Osteoblast (primary cell): ENCODE data around the gene STX18. TPM values are rescaled to one million over a fixed set of nuclear protein-coding genes. Genes with fewer than 3 reads are reported as not detected.
A peak's percentile ranks its signal among the peaks of the same experiment; 100 is the strongest.

Source experiments
- DNase-seq: peaks from one replicate; pipeline ENCODE4 v3.0.0; 2011; ENCODE audit warnings: low spot score, mixed read lengths; ENCODE audit not compliant: insufficient read length; ENCODE audit errors: missing footprints
- H2AFZ ChIP-seq: 2 replicates; pipeline ENCODE4 v1.6.0; 2011; ENCODE audit warnings: mild to moderate bottlenecking, low read length
- H3K27ac ChIP-seq: 2 replicates; pipeline ENCODE4 v1.5.1; 2011; ENCODE audit warnings: mild to moderate bottlenecking, low read depth, low read length, moderate library complexity
- H3K27me3 ChIP-seq: 2 replicates; pipeline ENCODE4 v1.6.0; 2012; ENCODE audit warnings: mild to moderate bottlenecking, control low read depth, inconsistent platforms, low read length, moderate library complexity; ENCODE audit not compliant: insufficient read depth
- H3K36me3 ChIP-seq: 2 replicates; pipeline ENCODE4 v1.5.1; 2011; ENCODE audit warnings: mild to moderate bottlenecking, low read length, control low read depth, moderate library complexity; ENCODE audit not compliant: insufficient read depth
- H3K4me1 ChIP-seq: 2 replicates; pipeline ENCODE4 v1.5.1; 2011; ENCODE audit warnings: mild to moderate bottlenecking, low read length, control low read depth, moderate library complexity; ENCODE audit not compliant: insufficient read depth
- H3K4me2 ChIP-seq: 2 replicates; pipeline ENCODE4 v1.6.0; 2011; ENCODE audit warnings: mild to moderate bottlenecking, low read length; ENCODE audit not compliant: insufficient read depth
- H3K4me3 ChIP-seq: fragments of 200-600 bp; sonication (generic); 3 replicates; pipeline ENCODE4 v1.5.1; 2012; ENCODE audit warnings: mild to moderate bottlenecking, low read length, inconsistent platforms; ENCODE audit not compliant: insufficient read depth
- H3K79me2 ChIP-seq: 2 replicates; pipeline ENCODE4 v1.6.0; 2012; ENCODE audit warnings: mild to moderate bottlenecking, low read length, control low read depth, inconsistent platforms; ENCODE audit not compliant: insufficient read depth
- H3K9me3 ChIP-seq: 2 replicates; pipeline ENCODE4 v1.5.1; 2011; ENCODE audit warnings: low read depth, low read length, control low read depth
- H4K20me1 ChIP-seq: 2 replicates; pipeline ENCODE4 v1.6.0; 2012; ENCODE audit warnings: mild to moderate bottlenecking, low read length, control low read depth; ENCODE audit not compliant: insufficient read depth
- CTCF ChIP-seq: IDR thresholded peaks from 2 replicates; pipeline ENCODE4 v1.5.1; 2011; ENCODE audit warnings: mild to moderate bottlenecking, low read depth, low read length, moderate library complexity; ENCODE audit errors: extremely low read depth
- total RNA-seq: library from RNA; depleted of rRNA; stranded (reverse); fragments of >200 nt; gene quantifications from 2 replicates; pipeline ENCODE4 v1.2.3, GENCODE V29; 2012

STX18 gene
- total RNA-seq, 1 donor, result 23.9 TPM

DNA sequence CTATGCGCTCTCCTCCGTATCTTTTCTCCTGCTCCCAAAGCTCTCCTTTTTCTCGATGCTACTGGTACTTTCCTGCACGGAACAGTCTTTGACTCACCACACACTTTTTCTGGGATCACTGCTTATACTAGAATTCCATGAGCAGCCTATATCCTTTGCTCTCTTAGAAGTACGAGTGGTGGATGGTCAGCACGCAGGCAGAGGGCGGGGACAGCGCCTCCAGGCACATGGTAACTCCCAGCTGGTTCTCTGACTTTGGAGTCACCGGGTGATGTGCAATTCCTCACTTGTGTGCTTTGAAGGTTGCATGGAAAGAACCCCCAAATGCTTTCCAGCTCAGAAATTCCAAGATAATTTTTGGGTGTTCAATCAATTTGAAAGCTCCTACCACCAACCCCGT, 56.0 kb downstream of the STX18 start:
- Histone ChIP-seq H4K20me1 (peaks cover 44% of the 10 kb centered on the region), H3K36me3 (no peaks in the 10 kb centered on the region), H3K79me2 (peaks cover 38% of the 10 kb centered on the region), H3K4me1 (peaks cover 15% of the 10 kb centered on the region), H3K27ac (no peak overlapping the region), H3K4me3 (no peak overlapping the region), H3K27me3 (no peaks in the 10 kb centered on the region), H3K4me2 (no peak overlapping the region), H2AFZ (no peak overlapping the region), H3K9me3 (no peaks in the 10 kb centered on the region)
- DNase-seq, result no peak
- TF ChIP-seq CTCF, result no peak

DNA sequence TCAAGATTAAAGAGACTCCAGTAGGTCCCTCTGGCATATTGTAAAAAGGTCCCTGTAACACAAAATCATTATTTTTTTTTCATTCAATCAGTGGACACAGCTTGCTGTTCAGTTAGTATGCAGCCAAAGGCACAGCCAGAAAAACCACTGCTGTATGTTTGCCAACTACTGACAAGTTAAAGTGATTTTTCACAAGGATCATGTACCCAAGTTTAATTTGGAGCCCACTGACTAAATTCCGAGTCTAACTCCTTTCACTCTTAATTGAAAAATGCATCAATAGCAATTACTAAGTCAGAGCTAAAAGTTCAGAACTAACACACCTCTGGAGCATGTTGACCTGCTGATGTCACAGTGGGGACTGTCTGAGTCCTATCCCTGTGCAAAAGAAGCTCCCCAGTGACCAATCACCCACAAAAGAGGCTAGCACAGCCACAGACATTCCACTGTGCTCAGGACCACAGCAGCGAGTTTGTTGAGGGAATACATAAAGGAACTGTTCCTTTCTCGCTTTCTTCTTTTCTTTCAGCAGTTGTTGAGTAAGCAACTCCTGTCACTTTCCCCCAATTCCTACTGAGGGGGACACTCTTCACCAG, 60.4 kb downstream of the STX18 start:
- peak overlapping the region; percentile 35 for H3K4me2 ChIP-seq
- H3K79me2 ChIP-seq, result peaks cover 54% of the 10 kb centered on the region
- H3K27ac ChIP-seq, result peak overlapping the region; percentile 33
- no peak for TF ChIP-seq CTCF
- H4K20me1 ChIP-seq, result peaks cover 61% of the 10 kb centered on the region
- H3K36me3 ChIP-seq, result no peaks in the 10 kb centered on the region
- no peaks in the 10 kb centered on the region for H3K9me3 ChIP-seq
- no peak for DNase-seq
- H3K4me1 ChIP-seq, result peaks cover 24% of the 10 kb centered on the region
- H3K27me3 ChIP-seq, result no peaks in the 10 kb centered on the region
- H2AFZ ChIP-seq, result no peak overlapping the region
- no peak overlapping the region for H3K4me3 ChIP-seq

GRCh38 chr4:4480685-4481398, 61.0 kb downstream of the STX18 start:
- Histone ChIP-seq H3K27ac (peak overlapping the region; percentile 33), H2AFZ (peak overlapping the region; percentile 36), H3K9me3 (no peaks in the 10 kb centered on the region), H3K36me3 (no peaks in the 10 kb centered on the region), H3K27me3 (no peaks in the 10 kb centered on the region), H4K20me1 (peaks cover 56% of the 10 kb centered on the region), H3K4me3 (no peak overlapping the region), H3K4me1 (peaks cover 24% of the 10 kb centered on the region), H3K4me2 (peak overlapping the region; percentile 35), H3K79me2 (peaks cover 52% of the 10 kb centered on the region)
- peak; percentile 69 for DNase-seq
- TF ChIP-seq CTCF, result peak; percentile 61

DNA sequence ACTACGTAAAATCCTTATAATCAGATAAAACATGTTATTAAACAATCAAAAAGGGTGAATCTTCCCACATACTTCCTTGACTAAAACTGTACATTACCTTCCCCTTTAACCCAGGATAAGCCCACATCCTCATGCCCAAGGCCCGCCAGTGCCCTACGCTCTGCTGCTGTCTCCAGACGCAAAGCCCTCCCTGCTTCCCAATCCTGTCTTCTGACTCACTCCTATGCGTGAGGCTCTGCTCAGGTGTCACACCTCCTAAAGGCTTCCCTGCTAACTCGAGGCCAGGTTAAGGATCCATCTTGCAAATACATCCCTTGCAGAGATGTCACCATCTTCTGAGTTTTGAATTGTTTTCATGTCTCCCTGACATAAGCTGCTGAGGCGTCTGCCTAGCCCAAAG, 61.6 kb downstream of the STX18 start:
- Histone ChIP-seq H3K4me1 (peaks cover 24% of the 10 kb centered on the region), H2AFZ (no peak overlapping the region), H3K4me3 (no peak overlapping the region), H3K27ac (no peak overlapping the region), H3K27me3 (no peaks in the 10 kb centered on the region), H3K9me3 (no peaks in the 10 kb centered on the region), H3K79me2 (peaks cover 52% of the 10 kb centered on the region), H4K20me1 (peaks cover 52% of the 10 kb centered on the region), H3K4me2 (no peak overlapping the region), H3K36me3 (no peaks in the 10 kb centered on the region)
- no peak for DNase-seq
- TF ChIP-seq CTCF, result no peak
